Measurements from ENCODE around the gene DCBLD1.

DCBLD1 gene

GRCh38 chr6:117472667-117473066 is 9.8 kb upstream of the DCBLD1 start:
- FAIRE-seq (no peak), DNase-seq (ENCODE audit: insufficient read length, low spot score) (no peak)
- TF ChIP-seq, protein P1, sequence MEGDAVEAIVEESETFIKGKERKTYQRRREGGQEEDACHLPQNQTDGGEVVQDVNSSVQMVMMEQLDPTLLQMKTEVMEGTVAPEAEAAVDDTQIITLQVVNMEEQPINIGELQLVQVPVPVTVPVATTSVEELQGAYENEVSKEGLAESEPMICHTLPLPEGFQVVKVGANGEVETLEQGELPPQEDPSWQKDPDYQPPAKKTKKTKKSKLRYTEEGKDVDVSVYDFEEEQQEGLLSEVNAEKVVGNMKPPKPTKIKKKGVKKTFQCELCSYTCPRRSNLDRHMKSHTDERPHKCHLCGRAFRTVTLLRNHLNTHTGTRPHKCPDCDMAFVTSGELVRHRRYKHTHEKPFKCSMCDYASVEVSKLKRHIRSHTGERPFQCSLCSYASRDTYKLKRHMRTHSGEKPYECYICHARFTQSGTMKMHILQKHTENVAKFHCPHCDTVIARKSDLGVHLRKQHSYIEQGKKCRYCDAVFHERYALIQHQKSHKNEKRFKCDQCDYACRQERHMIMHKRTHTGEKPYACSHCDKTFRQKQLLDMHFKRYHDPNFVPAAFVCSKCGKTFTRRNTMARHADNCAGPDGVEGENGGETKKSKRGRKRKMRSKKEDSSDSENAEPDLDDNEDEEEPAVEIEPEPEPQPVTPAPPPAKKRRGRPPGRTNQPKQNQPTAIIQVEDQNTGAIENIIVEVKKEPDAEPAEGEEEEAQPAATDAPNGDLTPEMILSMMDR (IDR thresholded peaks at IDR 0.05; ENCODE audit: insufficient read depth, missing control alignments), result no peak

- TF ChIP-seq, protein P1 (IDR thresholded peaks at IDR 0.05; ENCODE audit: insufficient read depth, missing control alignments), result no peak
- FAIRE-seq (no peak), DNase-seq (ENCODE audit: insufficient read length, low spot score) (no peak)
Measured at GRCh38 chr6:117473401-117473800, 9.1 kb upstream of the DCBLD1 start.

DNA sequence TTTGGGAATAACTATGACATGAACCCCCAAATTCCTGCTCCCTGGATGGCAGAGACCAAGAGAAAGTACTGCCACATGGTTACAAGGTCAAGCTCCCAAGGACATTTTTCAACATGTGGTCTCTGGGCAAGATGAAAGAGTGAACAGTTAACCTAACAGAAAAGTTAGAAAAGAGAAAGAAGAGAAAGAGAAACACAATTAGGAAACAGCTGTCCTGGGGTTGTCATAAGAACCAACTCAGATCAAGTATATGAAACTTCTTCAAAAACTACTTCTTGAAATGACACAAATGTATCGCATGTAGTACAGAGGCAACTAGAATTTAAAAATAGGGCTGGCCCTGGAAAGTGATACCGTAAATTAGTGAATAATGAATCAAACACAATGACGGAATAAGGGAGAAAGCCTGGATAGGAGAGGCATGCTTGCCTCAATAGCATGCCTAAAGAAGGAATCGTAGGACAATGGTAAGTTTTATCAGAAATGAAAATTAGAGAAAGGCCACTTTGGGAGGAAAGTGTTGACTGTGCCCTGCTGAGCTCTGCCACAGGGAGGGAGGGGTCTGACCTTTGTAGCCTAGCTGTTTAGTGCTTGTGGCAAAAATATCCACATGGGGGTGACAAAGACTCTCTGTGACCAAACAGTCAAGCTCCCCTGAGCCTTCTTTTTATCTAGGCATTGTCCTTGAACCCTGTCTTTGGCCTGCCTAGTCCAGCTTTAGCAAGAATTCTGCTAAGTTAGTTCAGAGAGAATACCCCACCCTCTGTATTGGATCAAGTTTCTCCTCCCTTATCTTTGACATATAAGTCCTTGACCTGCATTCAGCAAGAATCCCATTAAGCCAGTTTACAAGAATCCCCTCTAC is 4.3 kb upstream of the DCBLD1 start:
- TF ChIP-seq, protein P1 (IDR thresholded peaks at IDR 0.05; ENCODE audit: insufficient read depth, missing control alignments), result peak; percentile 24
- DNase-seq (ENCODE audit: insufficient read length, low spot score), result no peak
- FAIRE-seq, result no peak

GRCh38 chr6:117478853-117479231 is 3.6 kb upstream of the DCBLD1 start:
- TF ChIP-seq, protein P1 (IDR thresholded peaks at IDR 0.05; ENCODE audit: insufficient read depth, missing control alignments), result no peak
- FAIRE-seq (no peak), DNase-seq (ENCODE audit: insufficient read length, low spot score) (no peak)

DNA sequence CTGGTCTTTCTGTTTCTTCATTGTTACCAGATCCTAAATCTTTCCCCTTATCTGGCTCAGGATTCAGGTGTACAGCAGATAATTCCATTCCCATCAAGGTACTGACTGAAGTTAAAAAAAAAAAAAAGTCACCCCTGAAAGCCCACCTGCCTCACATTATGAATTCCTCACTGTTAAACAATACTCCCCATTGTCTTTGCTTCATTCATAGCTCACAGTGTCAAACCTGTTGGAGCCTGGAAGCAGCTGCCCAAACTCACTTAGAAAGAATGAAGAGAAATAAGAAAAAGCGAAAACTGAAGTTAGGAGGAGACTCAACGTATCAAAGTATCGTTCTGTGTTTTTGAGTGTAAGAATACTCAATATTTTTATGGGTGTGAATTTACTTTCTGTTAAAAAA is 1.8 kb upstream of the DCBLD1 start:
- FAIRE-seq, result no peak
- no peak for DNase-seq (ENCODE audit: insufficient read length, low spot score)
- TF ChIP-seq, protein P1 (IDR thresholded peaks at IDR 0.05; ENCODE audit: insufficient read depth, missing control alignments), result no peak

DNA sequence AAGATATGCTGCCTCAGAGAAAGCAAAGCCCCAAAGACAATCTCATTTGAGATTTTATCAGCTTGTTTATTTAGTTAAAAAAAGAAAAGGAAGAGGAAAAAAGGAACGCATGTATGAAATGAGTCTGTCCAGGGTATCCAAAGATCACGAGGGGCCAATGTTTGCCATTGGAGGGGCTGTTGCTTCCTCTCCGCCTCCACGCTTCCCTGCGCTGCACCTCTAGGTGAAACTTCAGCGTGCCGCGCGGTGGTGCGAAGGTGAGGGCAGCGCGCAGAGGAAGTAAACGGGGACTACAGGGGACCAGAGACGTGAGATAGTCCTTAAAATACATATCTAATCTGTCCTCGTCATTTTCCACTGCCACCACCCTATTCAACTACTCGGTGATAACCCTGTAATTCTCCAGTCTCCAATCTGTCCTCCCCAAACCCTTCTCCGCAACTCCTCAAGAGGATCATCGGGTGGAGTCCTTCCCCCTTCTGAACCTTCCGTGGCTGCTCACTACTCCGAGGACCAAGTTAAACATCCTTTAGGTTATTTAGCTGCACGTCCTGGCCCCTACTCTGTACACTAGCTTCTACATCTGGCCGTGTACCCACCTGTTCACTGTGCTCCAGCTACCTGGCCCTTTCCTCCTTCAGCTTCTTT is 1.1 kb upstream of the DCBLD1 start:
- no peak for FAIRE-seq
- TF ChIP-seq, protein P1 (IDR thresholded peaks at IDR 0.05; ENCODE audit: insufficient read depth, missing control alignments), result no peak
- DNase-seq (ENCODE audit: insufficient read length, low spot score), result no peak

GRCh38 chr6:117481926-117482239 is 591 bp upstream of the DCBLD1 start:
- TF ChIP-seq, protein P1 (IDR thresholded peaks at IDR 0.05; ENCODE audit: insufficient read depth, missing control alignments), result no peak
- DNase-seq (ENCODE audit: insufficient read length, low spot score) (no peak), FAIRE-seq (no peak)

All from D721Med (cell line).